GM23338 (cell line): ENCODE results near the gene CTXN1. TPM values are rescaled to one million over a fixed set of nuclear protein-coding genes. Genes with fewer than 3 reads are reported as not detected.

Experiments
- ATAC-seq: fragments of 200-7000 bp; cut with Tn5 transposase; 3 replicates; pipeline ENCODE4 v1.9.1; 2020
- DNase-seq: peaks from one replicate; pipeline ENCODE4 v3.0.0-alpha.2; 2015; ENCODE audit warnings: low spot score
- H2AFZ ChIP-seq: fragments of 200-600 bp; sonication (generic); 2 replicates; pipeline ENCODE4 v1.8.0; 2016; ENCODE audit warnings: antibody characterized with exemption, mild to moderate bottlenecking, moderate library complexity
- H3F3A ChIP-seq: fragments of 200-600 bp; sonication (generic); replicated peaks from 2 replicates; pipeline ENCODE4 v1.8.0; 2017; ENCODE audit warnings: antibody characterized with exemption, mixed run types, low read depth
- H3K27ac ChIP-seq: fragments of 200-600 bp; sonication (generic); 2 replicates; pipeline ENCODE4 v1.6.1; 2016; ENCODE audit warnings: low read depth
- H3K27me3 ChIP-seq: fragments of 200-600 bp; sonication (generic); 2 replicates; pipeline ENCODE4 v1.8.0; 2016; ENCODE audit warnings: mild to moderate bottlenecking, mixed run types, moderate library complexity; ENCODE audit not compliant: insufficient read depth
- H3K36me3 ChIP-seq: fragments of 200-600 bp; sonication (generic); 2 replicates; pipeline ENCODE4 v1.8.0; 2016; ENCODE audit warnings: mild to moderate bottlenecking; ENCODE audit not compliant: insufficient read depth
- H3K4me1 ChIP-seq: fragments of 200-600 bp; sonication (generic); 2 replicates; pipeline ENCODE4 v1.8.0; 2016; ENCODE audit warnings: mild to moderate bottlenecking, moderate library complexity; ENCODE audit not compliant: insufficient read depth
- H3K4me2 ChIP-seq: fragments of 200-600 bp; sonication (generic); 2 replicates; pipeline ENCODE4 v1.7.1; 2017; ENCODE audit warnings: mixed run types
- H3K4me3 ChIP-seq: fragments of 200-600 bp; sonication (generic); 2 replicates; pipeline ENCODE4 v1.6.1; 2016; ENCODE audit warnings: mixed run types
- H3K79me2 ChIP-seq: fragments of 200-600 bp; sonication (generic); replicated peaks from 2 replicates; pipeline ENCODE4 v1.8.0; 2017; ENCODE audit warnings: mild to moderate bottlenecking; ENCODE audit not compliant: insufficient read depth
- H3K9me2 ChIP-seq: fragments of 200-600 bp; sonication (generic); 2 replicates; pipeline ENCODE4 v1.8.0; 2017; ENCODE audit not compliant: insufficient read depth
- H4K20me1 ChIP-seq: fragments of 200-600 bp; sonication (generic); replicated peaks from 2 replicates; pipeline ENCODE4 v1.8.0; 2017; ENCODE audit warnings: mild to moderate bottlenecking; ENCODE audit not compliant: insufficient read depth
- H3K27ac Mint-ChIP-seq: 2 replicates; pipeline ENCODE4 v1.8.0; 2020; ENCODE audit warnings: inconsistent platforms, mild to moderate bottlenecking, moderate library complexity, mixed read lengths
- H3K27me3 Mint-ChIP-seq: 3 replicates; pipeline ENCODE4 v1.8.0; 2022; ENCODE audit warnings: low read depth, mild to moderate bottlenecking, moderate library complexity, mixed read lengths, inconsistent platforms; ENCODE audit not compliant: insufficient read depth, poor library complexity
- H3K36me3 Mint-ChIP-seq: 3 replicates; pipeline ENCODE4 v1.8.0; 2021; ENCODE audit warnings: low read depth, mild to moderate bottlenecking, inconsistent platforms, moderate library complexity, mixed read lengths
- H3K4me1 Mint-ChIP-seq: 3 replicates; pipeline ENCODE4 v1.8.0; 2020; ENCODE audit warnings: mild to moderate bottlenecking, inconsistent platforms, mixed read lengths
- H3K4me3 Mint-ChIP-seq: 3 replicates; pipeline ENCODE4 v1.8.0; 2021; ENCODE audit warnings: moderate library complexity, mild to moderate bottlenecking, inconsistent platforms, mixed read lengths
- H3K9me3 Mint-ChIP-seq: 3 replicates; pipeline ENCODE4 v1.8.0; 2020; ENCODE audit warnings: moderate library complexity, mild to moderate bottlenecking, inconsistent platforms, mixed read lengths
- CREB1 ChIP-seq: fragments of 250-450 bp; sonication (Bioruptor Pico); IDR thresholded peaks from 2 replicates; pipeline ENCODE4 v1.5.0; 2020; ENCODE audit warnings: low read depth, mild to moderate bottlenecking, moderate library complexity
- CTCF ChIP-seq, 2 experiments: fragments of 200-600 bp in 1 of 2; sonication (generic) in 1 of 2; conservative IDR thresholded peaks; 2 replicates each; pipeline versions ENCODE4 v1.5.1 to v1.6.1; 2016 to 2017; ENCODE audit warnings: antibody characterized with exemption in 2 of 2, low read depth in 2 of 2, mild to moderate bottlenecking in 2 of 2, moderate library complexity in 1 of 2
- ETS1 ChIP-seq: IDR thresholded peaks from 2 replicates; pipeline ENCODE4 v1.6.1; 2016; ENCODE audit warnings: antibody characterized with exemption
- EZH2 ChIP-seq: fragments of 200-600 bp; sonication (generic); IDR thresholded peaks from one replicate; pipeline ENCODE4 v1.8.0; 2017; ENCODE audit warnings: antibody characterized with exemption, mild to moderate bottlenecking, low read depth; ENCODE audit not compliant: unreplicated experiment
- EZH2phosphoT487 ChIP-seq: fragments of 200-600 bp; sonication (generic); IDR thresholded peaks from one replicate; pipeline ENCODE4 v1.8.1; 2018; ENCODE audit warnings: antibody characterized with exemption; ENCODE audit not compliant: unreplicated experiment
- JUNB ChIP-seq: IDR thresholded peaks from one replicate; pipeline ENCODE4 v1.6.1; 2016; ENCODE audit warnings: antibody characterized with exemption; ENCODE audit not compliant: unreplicated experiment
- NANOG ChIP-seq: IDR thresholded peaks from 2 replicates; pipeline ENCODE4 v1.6.1; 2016; ENCODE audit warnings: antibody characterized with exemption, borderline replicate concordance
- POLR2AphosphoS5 ChIP-seq: IDR thresholded peaks from 2 replicates; pipeline ENCODE4 v1.6.1; 2016; ENCODE audit warnings: antibody characterized with exemption, low read depth
- REST ChIP-seq: IDR thresholded peaks from one replicate; pipeline ENCODE4 v1.6.1; 2018; ENCODE audit warnings: antibody characterized with exemption; ENCODE audit not compliant: unreplicated experiment
- STAT1 ChIP-seq: IDR thresholded peaks from one replicate; pipeline ENCODE4 v1.6.1; 2016; ENCODE audit warnings: antibody characterized with exemption; ENCODE audit not compliant: unreplicated experiment
- ZNF114 ChIP-seq: fragments of 250-450 bp; sonication (Bioruptor Pico); IDR thresholded peaks from 2 replicates; pipeline ENCODE4 v1.5.0; 2020; ENCODE audit warnings: mild to moderate bottlenecking, moderate library complexity
- ZNF331 ChIP-seq: fragments of 250-450 bp; sonication (Bioruptor Pico); IDR thresholded peaks from 2 replicates; pipeline ENCODE4 v1.5.0; 2020; ENCODE audit warnings: low read depth, mild to moderate bottlenecking, moderate library complexity
- polyA plus RNA-seq: library from polyadenylated mRNA; unstranded; fragments of >200 nt; fragmentation: Nextera tagmentation; extraction: Ambion mirVana; gene quantifications from 2 replicates; pipeline ENCODE4 v1.2.1, GENCODE V29; 2016
- total RNA-seq: library from RNA; depleted of rRNA; stranded (reverse); fragments of >200 nt; shearing (Covaris generic); gene quantifications from 2 replicates; pipeline ENCODE4 v1.2.3, GENCODE V29; 2014
- TF ChIP-seq, protein P1 (sequence below): fragments of 250-450 bp; sonication (Bioruptor Pico); IDR thresholded peaks from 2 replicates; pipeline ENCODE4 v1.5.0; 2020; ENCODE audit warnings: mild to moderate bottlenecking, moderate library complexity

Gene CTXN1
- total and polyA plus RNA-seq, 2 experiments from 2014 or later, result 22.5 to 52.4 TPM

DNA sequence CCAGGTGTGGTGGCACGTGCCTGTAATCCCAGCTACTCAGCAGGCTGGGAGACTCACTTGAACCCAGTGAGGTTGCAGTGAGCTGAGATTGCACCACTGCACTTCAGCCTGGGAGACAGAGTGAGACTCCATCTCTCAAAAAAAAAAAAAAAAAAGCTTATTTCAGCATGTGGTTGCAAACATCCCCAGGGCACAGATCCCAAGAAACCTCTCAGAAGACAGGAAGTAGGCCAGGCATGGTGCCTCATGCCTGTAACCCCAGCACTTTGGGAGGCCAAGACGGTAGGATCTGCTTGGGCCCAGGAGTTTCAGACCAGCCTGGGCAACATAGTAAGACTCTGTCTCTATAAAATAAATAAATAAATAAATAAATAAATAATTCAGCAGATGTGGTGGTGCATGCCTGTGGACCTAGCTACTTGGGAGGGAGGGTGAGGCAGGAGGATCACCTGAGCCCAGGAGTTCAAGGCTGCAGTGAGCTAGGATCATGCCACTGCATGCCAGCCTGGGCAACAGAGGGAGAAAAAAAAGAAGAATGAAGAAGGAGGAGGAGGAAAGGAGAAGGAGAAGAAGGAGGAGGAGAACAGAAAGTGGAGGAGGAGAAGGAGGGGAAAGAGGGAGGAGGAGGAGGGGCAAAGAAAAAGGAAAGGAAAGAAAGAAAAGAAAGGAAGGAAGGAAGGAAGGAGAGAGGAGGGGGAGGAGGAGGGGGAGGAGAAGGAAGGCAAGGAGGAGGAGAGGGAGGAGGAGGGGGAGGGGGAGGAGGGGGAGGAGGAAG lies 42.0 kb downstream of the CTXN1 start:
- Histone ChIP-seq H3K36me3 (no peaks in the 10 kb centered on the region), H3K4me1 (no peaks in the 10 kb centered on the region; the same call in 1 of the 2 replicates), H3K27ac (no peak overlapping the region), H4K20me1 (no peaks in the 10 kb centered on the region; the same call in 1 of the 2 replicates), H2AFZ (no peak overlapping the region), H3K4me2 (no peak overlapping the region), H3F3A (no peaks in the 10 kb centered on the region), H3K4me3 (no peak overlapping the region), H3K9me2 (no peaks in the 10 kb centered on the region), H3K27me3 (peaks cover 6% of the 10 kb centered on the region), H3K79me2 (no peaks in the 10 kb centered on the region)
- Mint-ChIP-seq H3K9me3 (no peaks in the 10 kb centered on the region), H3K36me3 (no peaks in the 10 kb centered on the region), H3K27ac (no peak overlapping the region), H3K27me3 (peaks cover 11% of the 10 kb centered on the region), H3K4me3 (no peak overlapping the region), H3K4me1 (no peaks in the 10 kb centered on the region)
- TF ChIP-seq, protein P1, sequence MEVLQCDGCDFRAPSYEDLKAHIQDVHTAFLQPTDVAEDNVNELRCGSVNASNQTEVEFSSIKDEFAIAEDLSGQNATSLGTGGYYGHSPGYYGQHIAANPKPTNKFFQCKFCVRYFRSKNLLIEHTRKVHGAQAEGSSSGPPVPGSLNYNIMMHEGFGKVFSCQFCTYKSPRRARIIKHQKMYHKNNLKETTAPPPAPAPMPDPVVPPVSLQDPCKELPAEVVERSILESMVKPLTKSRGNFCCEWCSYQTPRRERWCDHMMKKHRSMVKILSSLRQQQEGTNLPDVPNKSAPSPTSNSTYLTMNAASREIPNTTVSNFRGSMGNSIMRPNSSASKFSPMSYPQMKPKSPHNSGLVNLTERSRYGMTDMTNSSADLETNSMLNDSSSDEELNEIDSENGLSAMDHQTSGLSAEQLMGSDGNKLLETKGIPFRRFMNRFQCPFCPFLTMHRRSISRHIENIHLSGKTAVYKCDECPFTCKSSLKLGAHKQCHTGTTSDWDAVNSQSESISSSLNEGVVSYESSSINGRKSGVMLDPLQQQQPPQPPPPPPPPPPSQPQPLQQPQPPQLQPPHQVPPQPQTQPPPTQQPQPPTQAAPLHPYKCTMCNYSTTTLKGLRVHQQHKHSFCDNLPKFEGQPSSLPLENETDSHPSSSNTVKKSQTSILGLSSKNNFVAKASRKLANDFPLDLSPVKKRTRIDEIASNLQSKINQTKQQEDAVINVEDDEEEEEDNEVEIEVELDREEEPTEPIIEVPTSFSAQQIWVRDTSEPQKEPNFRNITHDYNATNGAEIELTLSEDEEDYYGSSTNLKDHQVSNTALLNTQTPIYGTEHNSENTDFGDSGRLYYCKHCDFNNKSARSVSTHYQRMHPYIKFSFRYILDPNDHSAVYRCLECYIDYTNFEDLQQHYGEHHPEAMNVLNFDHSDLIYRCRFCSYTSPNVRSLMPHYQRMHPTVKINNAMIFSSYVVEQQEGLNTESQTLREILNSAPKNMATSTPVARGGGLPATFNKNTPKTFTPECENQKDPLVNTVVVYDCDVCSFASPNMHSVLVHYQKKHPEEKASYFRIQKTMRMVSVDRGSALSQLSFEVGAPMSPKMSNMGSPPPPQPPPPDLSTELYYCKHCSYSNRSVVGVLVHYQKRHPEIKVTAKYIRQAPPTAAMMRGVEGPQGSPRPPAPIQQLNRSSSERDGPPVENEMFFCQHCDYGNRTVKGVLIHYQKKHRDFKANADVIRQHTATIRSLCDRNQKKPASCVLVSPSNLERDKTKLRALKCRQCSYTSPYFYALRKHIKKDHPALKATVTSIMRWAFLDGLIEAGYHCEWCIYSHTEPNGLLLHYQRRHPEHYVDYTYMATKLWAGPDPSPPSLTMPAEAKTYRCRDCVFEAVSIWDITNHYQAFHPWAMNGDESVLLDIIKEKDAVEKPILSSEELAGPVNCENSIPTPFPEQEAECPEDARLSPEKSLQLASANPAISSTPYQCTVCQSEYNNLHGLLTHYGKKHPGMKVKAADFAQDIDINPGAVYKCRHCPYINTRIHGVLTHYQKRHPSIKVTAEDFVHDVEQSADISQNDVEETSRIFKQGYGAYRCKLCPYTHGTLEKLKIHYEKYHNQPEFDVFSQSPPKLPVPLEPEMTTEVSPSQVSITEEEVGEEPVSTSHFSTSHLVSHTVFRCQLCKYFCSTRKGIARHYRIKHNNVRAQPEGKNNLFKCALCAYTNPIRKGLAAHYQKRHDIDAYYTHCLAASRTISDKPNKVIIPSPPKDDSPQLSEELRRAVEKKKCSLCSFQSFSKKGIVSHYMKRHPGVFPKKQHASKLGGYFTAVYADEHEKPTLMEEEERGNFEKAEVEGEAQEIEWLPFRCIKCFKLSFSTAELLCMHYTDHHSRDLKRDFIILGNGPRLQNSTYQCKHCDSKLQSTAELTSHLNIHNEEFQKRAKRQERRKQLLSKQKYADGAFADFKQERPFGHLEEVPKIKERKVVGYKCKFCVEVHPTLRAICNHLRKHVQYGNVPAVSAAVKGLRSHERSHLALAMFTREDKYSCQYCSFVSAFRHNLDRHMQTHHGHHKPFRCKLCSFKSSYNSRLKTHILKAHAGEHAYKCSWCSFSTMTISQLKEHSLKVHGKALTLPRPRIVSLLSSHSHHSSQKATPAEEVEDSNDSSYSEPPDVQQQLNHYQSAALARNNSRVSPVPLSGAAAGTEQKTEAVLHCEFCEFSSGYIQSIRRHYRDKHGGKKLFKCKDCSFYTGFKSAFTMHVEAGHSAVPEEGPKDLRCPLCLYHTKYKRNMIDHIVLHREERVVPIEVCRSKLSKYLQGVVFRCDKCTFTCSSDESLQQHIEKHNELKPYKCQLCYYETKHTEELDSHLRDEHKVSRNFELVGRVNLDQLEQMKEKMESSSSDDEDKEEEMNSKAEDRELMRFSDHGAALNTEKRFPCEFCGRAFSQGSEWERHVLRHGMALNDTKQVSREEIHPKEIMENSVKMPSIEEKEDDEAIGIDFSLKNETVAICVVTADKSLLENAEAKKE (CRISPR knock-in tag), result no peak
- TF ChIP-seq ZNF331 (CRISPR knock-in tag) (no peak), EZH2 (no peak), STAT1 (no peak), POLR2AphosphoS5 (no peak), JUNB (no peak), ZNF114 (CRISPR knock-in tag) (no peak), CTCF (conservative IDR thresholded peaks at IDR 0.05; ENCODE audit: low read depth in 2 of 2) (no peak), ETS1 (no peak), NANOG (no peak), CREB1 (CRISPR knock-in tag) (no peak), EZH2phosphoT487 (no peak), REST (no peak)
- no peak for DNase-seq
- no peak for ATAC-seq
